Activated CD4-positive, alpha-beta T cell treated with anti-CD3 and anti-CD28 coated beads for 48 hours (primary cell): ENCODE measurements around the gene KIF15.
A peak's percentile ranks its signal among the peaks of the same experiment; 100 is the strongest.
"Not testable (repeated sequence)": the region's sequence is repeated elsewhere in the genome, so short reads cannot be mapped to it uniquely, and the experiment has no call there.

Source experiments
- DNase-seq: peaks from one replicate; pipeline ENCODE4 v3.0.0-alpha.2; 2020

KIF15 gene

GRCh38 chr3:44831232-44831631 lies 69.6 kb downstream of the KIF15 start:
- no peak for DNase-seq

GRCh38 chr3:44832032-44832431 lies 70.4 kb downstream of the KIF15 start:
- DNase-seq, result no peak

- DNase-seq, result no peak
These were observed 71.4 kb downstream of the KIF15 start for GRCh38 chr3:44832965-44833364.

- DNase-seq, result no peak
These were observed 71.8 kb downstream of the KIF15 start for GRCh38 chr3:44833394-44833793.

GRCh38 chr3:44835684-44836083 lies 74.1 kb downstream of the KIF15 start:
- DNase-seq, result no peak

GRCh38 chr3:44842376-44842775 lies 80.8 kb downstream of the KIF15 start:
- no peak for DNase-seq

- no peak for DNase-seq
These were observed 84.2 kb downstream of the KIF15 start for GRCh38 chr3:44845528-44846520.

- no peak for DNase-seq
These were observed 87.0 kb downstream of the KIF15 start for GRCh38 chr3:44848634-44849033.

GRCh38 chr3:44856663-44857062 lies 95.1 kb downstream of the KIF15 start:
- DNase-seq, result not testable (repeated sequence)

GRCh38 chr3:44860117-44860516 lies 98.5 kb downstream of the KIF15 start:
- DNase-seq, result no peak

- peak; percentile 90 for DNase-seq
These were observed 100.0 kb downstream of the KIF15 start, which contains the start of gene TMEM42 for GRCh38 chr3:44861412-44862225. TSS of gene TMEM42 (plus strand) at chr3:44861912. CDS start at chr3:44861925, 13 bp downstream.

GRCh38 chr3:44862226-44862637 lies 100.6 kb downstream of the KIF15 start:
- peak; percentile 14 for DNase-seq

GRCh38 chr3:44865272-44866035 lies 103.9 kb downstream of the KIF15 start:
- DNase-seq, result no peak

- no peak for DNase-seq
These were observed 106.0 kb downstream of the KIF15 start for GRCh38 chr3:44867421-44868111.

- no peak for DNase-seq
These were observed 108.9 kb downstream of the KIF15 start for GRCh38 chr3:44870375-44871061.

- no peak for DNase-seq
These were observed 112.7 kb downstream of the KIF15 start, which contains the start of gene TGM4 for GRCh38 chr3:44874308-44874707. TSS of gene TGM4 (plus strand) at chr3:44874608. CDS start at chr3:44874679, 71 bp downstream.

GRCh38 chr3:44875596-44875995 lies 114.0 kb downstream of the KIF15 start:
- DNase-seq, result no peak

- DNase-seq, result no peak
These were observed 115.7 kb downstream of the KIF15 start for GRCh38 chr3:44877333-44877732.

- DNase-seq, result no peak
These were observed 118.7 kb downstream of the KIF15 start for GRCh38 chr3:44880284-44880683.

GRCh38 chr3:44883213-44883955 lies 121.8 kb downstream of the KIF15 start:
- no peak for DNase-seq

- no peak for DNase-seq
These were observed 122.4 kb downstream of the KIF15 start for GRCh38 chr3:44883999-44884431.
